Measurements from ENCODE around the gene RASAL2.

GRCh38 chr1:178308438-178308837 lies 214.5 kb downstream of the RASAL2 start:
- TF ChIP-seq POLR2AphosphoS5 (IDR thresholded peaks at IDR 0.05) (no peak), POLR2A (IDR thresholded peaks at IDR 0.05) (no peak), CTCF (IDR thresholded peaks at IDR 0.05 in 8 of 11, conservative IDR thresholded peaks at IDR 0.05 in 3 of 11) (no peak)

All from spleen (tissue), 7 donors.